NB4 (cell line): ENCODE data around the gene STEAP3.

Experiments
- CTCF ChIP-seq: IDR thresholded peaks from one replicate; pipeline ENCODE4 v1.5.1; 2012; ENCODE audit warnings: low read depth, low read length
- MAX ChIP-seq: IDR thresholded peaks from 2 replicates; pipeline ENCODE4 v1.6.1; 2011; ENCODE audit warnings: low read depth, low read length
- MYC ChIP-seq: IDR thresholded peaks from 2 replicates; pipeline ENCODE4 v1.6.1; 2011; ENCODE audit warnings: low read depth, low read length
- POLR2A ChIP-seq: IDR thresholded peaks from 2 replicates; pipeline ENCODE4 v1.6.1; 2011; ENCODE audit warnings: mild to moderate bottlenecking; ENCODE audit not compliant: insufficient read length; ENCODE audit errors: extremely low read depth

GRCh38 chr2:119231975-119232665, 8.5 kb downstream of the STEAP3 start:
- no peak for TF ChIP-seq CTCF
- no peak for TF ChIP-seq POLR2A
- TF ChIP-seq MAX: no peak
- TF ChIP-seq MYC: no peak
